Smooth muscle cell (in vitro differentiated cells): ENCODE measurements around the gene POLR2E. TPM values are rescaled to one million over a fixed set of nuclear protein-coding genes. Genes with fewer than 3 reads are reported as not detected.

ENCODE experiments used
- DNase-seq: peaks from one replicate; lab custom pipeline; 2025; ENCODE audit not compliant: unreplicated experiment; lab: John Stamatoyannopoulos, UW
- H2AFZ ChIP-seq: fragments of 200-600 bp; sonication (generic); 2 replicates; pipeline ENCODE4 v1.6.0; 2016; ENCODE audit warnings: antibody characterized with exemption, low read depth, mild to moderate bottlenecking
- H3F3A ChIP-seq: fragments of 200-600 bp; sonication (generic); 2 replicates; pipeline ENCODE4 v1.6.0; 2017; ENCODE audit warnings: antibody characterized with exemption, low read depth
- H3K27ac ChIP-seq: fragments of 200-600 bp; sonication (generic); 2 replicates; pipeline ENCODE4 v1.5.1; 2016; ENCODE audit warnings: low read depth, mild to moderate bottlenecking
- H3K27me3 ChIP-seq: fragments of 200-600 bp; sonication (generic); 2 replicates; pipeline ENCODE4 v1.6.1; 2016; ENCODE audit warnings: low read depth, mild to moderate bottlenecking
- H3K36me3 ChIP-seq: fragments of 200-600 bp; sonication (generic); 2 replicates; pipeline ENCODE4 v1.5.1; 2016; ENCODE audit warnings: low read depth
- H3K4me1 ChIP-seq: fragments of 200-600 bp; sonication (generic); 2 replicates; pipeline ENCODE4 v1.5.1; 2016; ENCODE audit warnings: low read depth
- H3K4me2 ChIP-seq: fragments of 200-600 bp; sonication (generic); 2 replicates; pipeline ENCODE4 v1.6.0; 2016; ENCODE audit warnings: mild to moderate bottlenecking
- H3K4me3 ChIP-seq: fragments of 200-600 bp; sonication (generic); 2 replicates; pipeline ENCODE4 v1.5.1; 2016; ENCODE audit warnings: mild to moderate bottlenecking
- H3K79me2 ChIP-seq: fragments of 200-600 bp; sonication (generic); 2 replicates; pipeline ENCODE4 v1.6.0; 2016; ENCODE audit warnings: low read depth, mild to moderate bottlenecking
- H3K9ac ChIP-seq: fragments of 200-600 bp; sonication (generic); 2 replicates; pipeline ENCODE4 v1.6.0; 2016; ENCODE audit warnings: low read depth
- H3K9me3 ChIP-seq: fragments of 200-600 bp; sonication (generic); replicated peaks from 2 replicates; pipeline ENCODE4 v1.5.1; 2016; ENCODE audit warnings: low read depth
- H4K20me1 ChIP-seq: fragments of 200-600 bp; sonication (generic); 2 replicates; pipeline ENCODE4 v1.6.0; 2016; ENCODE audit warnings: low read depth
- CTCF ChIP-seq: fragments of 200-600 bp; sonication (generic); IDR thresholded peaks from 2 replicates; pipeline ENCODE4 v1.5.1; 2017; ENCODE audit warnings: borderline replicate concordance, mild to moderate bottlenecking, antibody characterized with exemption; ENCODE audit not compliant: insufficient read depth, poor library complexity, severe bottlenecking
- WGBS: methylation state at CpG from one replicate; pipeline ENCODE4 v1.1.7; 2016; ENCODE audit warnings: low lambda C conversion rate; 5-methylcytosine and 5-hydroxymethylcytosine counted together
- polyA plus RNA-seq: library from polyadenylated mRNA; unstranded; fragments of >200 nt; fragmentation: Nextera tagmentation; extraction: Ambion mirVana; gene quantifications from 2 replicates; pipeline ENCODE4 v1.2.1, GENCODE V29; 2016
- total RNA-seq: library from RNA; depleted of rRNA; stranded (reverse); fragments of >200 nt; gene quantifications from 2 replicates; pipeline ENCODE4 v1.2.3, GENCODE V29; 2014

Gene POLR2E
- total and polyA plus RNA-seq, 2 experiments from 2014 or later = 114 to 235 TPM

- Histone ChIP-seq H3K27ac (no peak overlapping the region), H3K9me3 (peaks cover 19% of the 10 kb centered on the region), H3K36me3 (peaks cover 26% of the 10 kb centered on the region), H3K4me1 (no peaks in the 10 kb centered on the region), H3K27me3 (no peaks in the 10 kb centered on the region), H3K4me2 (no peak overlapping the region), H4K20me1 (no peaks in the 10 kb centered on the region), H2AFZ (no peak overlapping the region), H3K4me3 (no peak overlapping the region), H3K79me2 (no peaks in the 10 kb centered on the region), H3F3A (no peaks in the 10 kb centered on the region), H3K9ac (no peak overlapping the region)
- no peak for TF ChIP-seq CTCF
- DNase-seq = no peak
- 96% methylated on average over 28 of the region's 28 CpGs for WGBS
Observed at GRCh38 chr19:1054102-1055027, 40.8 kb downstream of the POLR2E start.

- no peak overlapping the region for H3K4me3 ChIP-seq
Observed at GRCh38 chr19:1053176-1054101, 41.7 kb downstream of the POLR2E start.

GRCh38 chr19:1052349-1052975, 42.7 kb downstream of the POLR2E start:
- Histone ChIP-seq H3K9me3 (peaks cover 11% of the 10 kb centered on the region), H3K9ac (no peak overlapping the region), H2AFZ (no peak overlapping the region), H4K20me1 (no peaks in the 10 kb centered on the region), H3K4me2 (no peak overlapping the region), H3K79me2 (no peaks in the 10 kb centered on the region), H3K4me1 (no peaks in the 10 kb centered on the region), H3K36me3 (peaks cover 20% of the 10 kb centered on the region), H3K4me3 (no peak overlapping the region), H3K27me3 (no peaks in the 10 kb centered on the region), H3F3A (no peaks in the 10 kb centered on the region), H3K27ac (no peak overlapping the region)
- WGBS = 79% methylated on average over 1 of the region's 5 CpGs
- no peak for DNase-seq
- TF ChIP-seq CTCF = no peak

More at GRCh38 chr19:1053176-1054101, 41.7 kb downstream of the POLR2E start:
- 95% methylated on average over 31 of the region's 31 CpGs for WGBS
- H3K4me2 ChIP-seq = no peak overlapping the region
- no peaks in the 10 kb centered on the region for H3F3A ChIP-seq
- H3K27me3 ChIP-seq = no peaks in the 10 kb centered on the region
- no peaks in the 10 kb centered on the region for H3K79me2 ChIP-seq
- no peak overlapping the region for H2AFZ ChIP-seq
- DNase-seq = no peak
- H4K20me1 ChIP-seq = no peaks in the 10 kb centered on the region
- TF ChIP-seq CTCF = no peak
- H3K36me3 ChIP-seq = peaks cover 26% of the 10 kb centered on the region
- H3K9ac ChIP-seq = no peak overlapping the region
- H3K9me3 ChIP-seq = peaks cover 17% of the 10 kb centered on the region
- no peaks in the 10 kb centered on the region for H3K4me1 ChIP-seq
- no peak overlapping the region for H3K27ac ChIP-seq
